ACHN (cell line): ENCODE measurements around the gene VIPR2.
"Not testable (repeated sequence)": the region's sequence is repeated elsewhere in the genome, so short reads cannot be mapped to it uniquely, and the experiment has no call there.

ENCODE experiments used
- DNase-seq: peaks from one replicate; pipeline ENCODE4 v3.0.0-alpha.2; 2015
- in situ Hi-C: cut with HindIII; loops from 2 replicates; pipeline ENCODE4 v1.10.0; 2017; ENCODE audit warnings: low sequenced_read_pairs, low pct_ligation_motif_present, low pct_unique_long_range_greater_than_20kb

VIPR2 gene

GRCh38 chr7:159113056-159113455, 31.6 kb downstream of the VIPR2 start:
- no peak for DNase-seq
- in situ Hi-C loops: no loop called here

GRCh38 chr7:159112136-159113011, 32.3 kb downstream of the VIPR2 start:
- in situ Hi-C loops: no loop called here
- DNase-seq: no peak

- in situ Hi-C loops: no loop called here
- no peak for DNase-seq
These were observed 35.0 kb downstream of the VIPR2 start for GRCh38 chr7:159109653-159110035.

- no peak for DNase-seq
- in situ Hi-C loops: no loop called here
These were observed 35.6 kb downstream of the VIPR2 start for GRCh38 chr7:159108941-159109652.

- in situ Hi-C loops: no loop called here
- no peak for DNase-seq
These were observed 36.2 kb downstream of the VIPR2 start for GRCh38 chr7:159108491-159108890.

- in situ Hi-C loops: no loop called here
- DNase-seq: no peak
These were observed 37.3 kb downstream of the VIPR2 start for GRCh38 chr7:159107161-159107892.

GRCh38 chr7:159105832-159106811, 38.5 kb downstream of the VIPR2 start:
- in situ Hi-C loops: no loop called here
- DNase-seq: peak; percentile 33

GRCh38 chr7:159105066-159105780, 39.4 kb downstream of the VIPR2 start:
- DNase-seq: no peak
- in situ Hi-C loops: no loop called here

- no peak for DNase-seq
- in situ Hi-C loops: no loop called here
These were observed 40.3 kb downstream of the VIPR2 start for GRCh38 chr7:159104188-159104920.

- in situ Hi-C loops: no loop called here
- DNase-seq: no peak
These were observed 41.1 kb downstream of the VIPR2 start for GRCh38 chr7:159103382-159104187.

GRCh38 chr7:159102681-159103381, 41.8 kb downstream of the VIPR2 start:
- no peak for DNase-seq
- in situ Hi-C loops: no loop called here

GRCh38 chr7:159101661-159102091, 43.0 kb downstream of the VIPR2 start:
- in situ Hi-C loops, DNase-seq: not testable (repeated sequence)

GRCh38 chr7:159101083-159101395, 43.6 kb downstream of the VIPR2 start:
- in situ Hi-C loops, DNase-seq: not testable (repeated sequence)

GRCh38 chr7:159100281-159101082, 44.2 kb downstream of the VIPR2 start:
- DNase-seq, in situ Hi-C loops: not testable (repeated sequence)

- DNase-seq: no peak
- in situ Hi-C loops: no loop called here
These were observed 44.9 kb downstream of the VIPR2 start for GRCh38 chr7:159099711-159100231.
